ENCODE results near the gene PCDHGA7.
A peak's percentile ranks its signal among the peaks of the same experiment; 100 is the strongest.
"Not testable (repeated sequence)": the region's sequence is repeated elsewhere in the genome, so short reads cannot be mapped to it uniquely, and the experiment has no call there.

PCDHGA7 gene

DNA sequence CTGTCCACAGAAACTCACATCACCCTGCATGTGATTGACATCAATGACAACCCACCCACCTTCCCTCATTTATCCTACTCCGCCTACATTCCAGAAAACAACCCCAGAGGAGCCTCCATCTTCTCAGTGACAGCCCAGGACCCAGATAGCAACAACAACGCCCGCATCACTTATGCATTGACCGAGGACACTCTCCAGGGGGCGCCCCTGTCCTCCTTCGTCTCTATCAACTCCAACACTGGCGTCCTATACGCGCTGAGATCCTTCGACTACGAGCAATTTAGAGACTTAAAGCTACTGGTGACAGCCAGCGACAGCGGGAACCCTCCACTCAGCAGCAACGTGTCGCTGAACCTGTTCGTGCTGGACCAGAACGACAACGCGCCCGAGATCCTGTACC is 37.2 kb upstream of the PCDHGA7 start:
- TF ChIP-seq, protein P1, sequence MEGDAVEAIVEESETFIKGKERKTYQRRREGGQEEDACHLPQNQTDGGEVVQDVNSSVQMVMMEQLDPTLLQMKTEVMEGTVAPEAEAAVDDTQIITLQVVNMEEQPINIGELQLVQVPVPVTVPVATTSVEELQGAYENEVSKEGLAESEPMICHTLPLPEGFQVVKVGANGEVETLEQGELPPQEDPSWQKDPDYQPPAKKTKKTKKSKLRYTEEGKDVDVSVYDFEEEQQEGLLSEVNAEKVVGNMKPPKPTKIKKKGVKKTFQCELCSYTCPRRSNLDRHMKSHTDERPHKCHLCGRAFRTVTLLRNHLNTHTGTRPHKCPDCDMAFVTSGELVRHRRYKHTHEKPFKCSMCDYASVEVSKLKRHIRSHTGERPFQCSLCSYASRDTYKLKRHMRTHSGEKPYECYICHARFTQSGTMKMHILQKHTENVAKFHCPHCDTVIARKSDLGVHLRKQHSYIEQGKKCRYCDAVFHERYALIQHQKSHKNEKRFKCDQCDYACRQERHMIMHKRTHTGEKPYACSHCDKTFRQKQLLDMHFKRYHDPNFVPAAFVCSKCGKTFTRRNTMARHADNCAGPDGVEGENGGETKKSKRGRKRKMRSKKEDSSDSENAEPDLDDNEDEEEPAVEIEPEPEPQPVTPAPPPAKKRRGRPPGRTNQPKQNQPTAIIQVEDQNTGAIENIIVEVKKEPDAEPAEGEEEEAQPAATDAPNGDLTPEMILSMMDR (conservative IDR thresholded peaks at IDR 0.05; ENCODE audit: low read length), result no peak
- DNase-seq (ENCODE audit: low read depth), result no peak
- no peak overlapping the region for H3K4me3 ChIP-seq (ENCODE audit: low read length)

DNA sequence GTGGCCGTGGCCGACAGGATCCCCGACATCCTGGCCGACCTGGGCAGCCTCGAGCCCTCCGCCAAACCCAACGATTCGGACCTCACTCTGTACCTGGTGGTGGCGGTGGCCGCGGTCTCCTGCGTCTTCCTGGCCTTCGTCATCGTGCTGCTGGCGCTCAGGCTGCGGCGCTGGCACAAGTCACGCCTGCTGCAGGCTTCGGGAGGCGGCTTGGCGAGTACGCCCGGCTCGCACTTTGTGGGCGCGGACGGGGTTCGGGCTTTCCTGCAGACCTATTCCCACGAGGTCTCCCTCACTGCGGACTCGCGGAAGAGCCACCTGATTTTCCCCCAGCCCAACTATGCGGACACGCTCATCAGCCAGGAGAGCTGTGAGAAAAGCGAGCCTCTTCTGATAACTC is 36.5 kb upstream of the PCDHGA7 start:
- not testable (repeated sequence) for DNase-seq (ENCODE audit: low read depth); H3K4me3 ChIP-seq (ENCODE audit: low read length)

- H3K4me3 ChIP-seq (ENCODE audit: low read length), result peak within 1 kb of the TSS; percentile 59
- TF ChIP-seq, protein P1 (conservative IDR thresholded peaks at IDR 0.05; ENCODE audit: low read length), result peak; percentile 72
- DNase-seq (ENCODE audit: low read depth), result peak; percentile 69
These were observed 32.5 kb upstream of the PCDHGA7 start, which contains the start of gene PCDHGB1 for GRCh38 chr5:141349917-141350619. Gene PCDHGB1 (plus strand): TSS chr5:141350099. CDS start chr5:141350261, 162 bp downstream.

DNA sequence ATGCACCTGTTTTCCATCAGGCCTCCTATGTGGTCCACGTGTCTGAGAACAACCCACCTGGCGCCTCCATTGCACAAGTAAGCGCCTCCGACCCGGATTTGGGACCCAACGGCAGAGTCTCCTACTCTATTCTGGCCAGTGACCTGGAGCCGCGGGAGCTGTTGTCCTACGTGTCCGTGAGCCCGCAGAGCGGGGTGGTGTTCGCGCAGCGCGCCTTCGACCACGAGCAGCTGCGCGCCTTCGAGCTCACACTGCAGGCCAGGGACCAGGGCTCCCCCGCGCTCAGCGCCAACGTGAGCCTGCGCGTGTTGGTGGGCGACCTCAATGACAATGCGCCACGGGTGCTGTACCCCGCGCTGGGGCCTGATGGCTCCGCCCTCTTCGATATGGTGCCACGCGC is 31.0 kb upstream of the PCDHGA7 start:
- no peak for DNase-seq (ENCODE audit: low read depth)
- H3K4me3 ChIP-seq (ENCODE audit: low read length), result no peak overlapping the region
- TF ChIP-seq, protein P1 (conservative IDR thresholded peaks at IDR 0.05; ENCODE audit: low read length), result no peak

DNA sequence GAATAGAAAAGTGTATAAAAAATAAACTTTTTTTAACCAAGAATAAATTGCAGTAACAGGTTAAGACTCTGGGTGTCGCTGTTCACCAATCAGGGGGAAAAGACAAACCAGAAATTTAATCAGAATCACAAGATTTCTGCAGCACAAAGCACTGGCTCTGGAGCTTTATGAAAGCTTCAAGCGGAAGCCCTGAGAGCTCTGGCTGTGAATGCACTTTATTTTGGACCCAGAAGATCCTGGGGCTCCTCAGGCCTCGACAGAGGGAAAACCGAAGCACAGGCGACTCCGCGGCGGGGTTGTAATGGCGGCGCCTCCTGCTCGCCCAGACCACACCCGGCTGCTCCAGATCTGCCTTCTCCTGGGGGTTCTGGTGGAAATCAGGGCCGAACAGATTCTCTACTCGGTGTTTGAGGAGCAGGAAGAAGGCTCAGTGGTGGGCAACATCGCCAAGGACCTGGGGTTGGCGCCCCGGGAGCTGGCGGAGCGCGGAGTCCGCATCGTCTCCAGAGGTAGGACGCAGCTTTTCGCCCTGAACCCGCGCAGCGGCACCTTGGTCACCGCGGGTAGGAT is 27.6 kb upstream of the PCDHGA7 start, which contains the start of gene PCDHGA4:
Gene PCDHGA4, plus strand, starts transcription at position 122 of the 570 bp plus-strand sequence. Its CDS starts 87 bp downstream, at position 209.
- DNase-seq (ENCODE audit: low read depth), result peak; percentile 36
- H3K4me3 ChIP-seq (ENCODE audit: low read length), result peak within 1 kb of the TSS; percentile 58
- TF ChIP-seq, protein P1 (conservative IDR thresholded peaks at IDR 0.05; ENCODE audit: low read length), result peak; percentile 64

DNA sequence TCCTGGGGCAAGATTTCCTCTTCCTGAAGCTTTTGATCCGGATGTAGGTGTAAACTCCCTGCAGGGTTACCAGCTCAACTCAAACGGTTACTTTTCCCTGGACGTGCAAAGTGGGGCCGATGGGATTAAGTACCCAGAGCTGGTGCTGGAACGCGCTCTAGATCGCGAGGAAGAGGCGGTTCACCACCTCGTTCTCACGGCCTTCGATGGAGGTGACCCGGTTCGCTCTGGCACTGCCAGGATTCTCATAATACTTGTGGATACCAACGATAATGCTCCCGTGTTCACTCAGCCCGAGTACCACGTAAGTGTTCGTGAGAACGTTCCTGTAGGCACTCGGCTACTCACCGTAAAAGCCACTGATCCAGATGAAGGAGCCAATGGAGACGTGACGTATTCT is 26.9 kb upstream of the PCDHGA7 start:
- H3K4me3 ChIP-seq (ENCODE audit: low read length), result peak overlapping the region; percentile 58
- DNase-seq (ENCODE audit: low read depth), result no peak
- TF ChIP-seq, protein P1 (conservative IDR thresholded peaks at IDR 0.05; ENCODE audit: low read length), result no peak

- no peak overlapping the region for H3K4me3 ChIP-seq (ENCODE audit: low read length)
- TF ChIP-seq, protein P1 (conservative IDR thresholded peaks at IDR 0.05; ENCODE audit: low read length), result no peak
- no peak for DNase-seq (ENCODE audit: low read depth)
These were observed 26.4 kb upstream of the PCDHGA7 start for GRCh38 chr5:141356133-141356532.

Data from AG10803 (cell line).